Measurements from ENCODE around the gene TRAP1.

The TRAP1 gene

DNA sequence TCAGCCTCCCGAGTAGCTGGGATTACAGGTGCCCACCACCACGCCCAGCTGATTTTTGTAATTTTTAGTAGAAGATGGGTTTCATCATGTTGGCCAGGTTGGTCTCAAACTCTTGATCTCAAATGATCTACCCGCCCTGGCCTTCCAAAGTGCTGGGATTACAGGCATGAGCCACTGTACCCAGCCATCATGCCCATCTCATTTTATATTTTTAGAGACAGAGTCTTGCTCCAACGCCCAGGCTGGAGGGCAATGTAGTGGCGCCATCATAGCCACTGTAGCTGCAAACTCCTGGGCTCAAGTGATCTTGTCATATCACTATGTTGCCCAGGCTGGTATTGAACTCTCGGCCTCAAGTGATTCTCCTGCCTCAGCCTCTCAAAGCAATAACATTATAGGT lies 43.2 kb upstream of the TRAP1 start:
- Histone ChIP-seq H2BK120ac (ENCODE audit: low read depth, low read length) (no peak overlapping the region), H3K4me2 (ENCODE audit: low read length) (no peak overlapping the region), H3K79me1 (ENCODE audit: low read length) (peaks cover 4% of the 10 kb centered on the region), H3K27ac (ENCODE audit: low read depth, low read length) (no peak overlapping the region), H3K23ac (ENCODE audit: low read length) (no peak overlapping the region), H3K79me2 (ENCODE audit: control insufficient read depth, insufficient read depth, low read length) (no peaks in the 10 kb centered on the region), H2BK5ac (ENCODE audit: low read length) (no peak overlapping the region), H3K36me3 (ENCODE audit: control insufficient read depth, insufficient read depth, low read length) (peaks cover 8% of the 10 kb centered on the region), H3K27me3 (ENCODE audit: insufficient read depth, low read length, poor library complexity) (no peaks in the 10 kb centered on the region), H3K4me1 (ENCODE audit: control insufficient read depth, low read depth, low read length) (no peaks in the 10 kb centered on the region), H3K4me3 (ENCODE audit: low read length) (no peak overlapping the region), H2AK5ac (ENCODE audit: low read length) (no peak overlapping the region), H4K8ac (ENCODE audit: low read depth, low read length) (no peak overlapping the region), H3K4ac (ENCODE audit: low read depth, low read length) (no peak overlapping the region), H3K9ac (ENCODE audit: low read length) (no peak overlapping the region), H4K5ac (ENCODE audit: low read length) (no peak overlapping the region), H3K56ac (ENCODE audit: low read length) (no peak overlapping the region), H3K18ac (ENCODE audit: low read length) (no peak overlapping the region), H2BK15ac (replicated peaks; ENCODE audit: low read depth) (no peak overlapping the region)
- no peak for DNase-seq
- whole genome bisulfite sequencing (ENCODE audit: extremely low coverage, insufficient coverage, low lambda C conversion rate): no CpG with 5 or more reads among the region's 6 CpGs

DNA sequence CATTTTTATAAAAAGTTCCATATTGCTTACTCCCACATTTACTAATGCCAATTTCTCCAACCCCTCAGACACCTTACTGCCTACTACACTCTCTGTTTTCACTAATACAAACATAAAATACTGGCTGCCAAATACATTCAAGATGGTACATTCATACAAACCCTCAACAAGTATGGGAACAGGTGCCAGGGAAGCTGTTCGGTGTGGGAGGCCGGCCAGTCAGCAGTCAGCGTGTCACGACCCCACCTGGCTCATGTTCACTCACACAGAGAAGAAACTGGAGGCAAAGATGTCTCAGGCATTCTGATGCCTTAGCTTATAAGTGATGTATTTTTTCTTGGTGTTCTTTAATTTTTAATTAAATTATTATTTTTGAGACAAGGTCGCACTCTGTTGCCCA lies 42.4 kb upstream of the TRAP1 start:
- no peak overlapping the region for H3K23ac ChIP-seq (ENCODE audit: low read length)
- H3K4me2 ChIP-seq (ENCODE audit: low read length): no peak overlapping the region
- no peak overlapping the region for H3K27ac ChIP-seq (ENCODE audit: low read depth, low read length)
- peaks cover 8% of the 10 kb centered on the region for H3K36me3 ChIP-seq (ENCODE audit: control insufficient read depth, insufficient read depth, low read length)
- no peak for DNase-seq
- no peak overlapping the region for H3K4me3 ChIP-seq (ENCODE audit: low read length)
- no peaks in the 10 kb centered on the region for H3K79me2 ChIP-seq (ENCODE audit: control insufficient read depth, insufficient read depth, low read length)
- no peak overlapping the region for H3K18ac ChIP-seq (ENCODE audit: low read length)
- H3K4me1 ChIP-seq (ENCODE audit: control insufficient read depth, low read depth, low read length): no peaks in the 10 kb centered on the region
- H2BK5ac ChIP-seq (ENCODE audit: low read length): no peak overlapping the region
- H3K27me3 ChIP-seq (ENCODE audit: insufficient read depth, low read length, poor library complexity): no peaks in the 10 kb centered on the region
- no peak overlapping the region for H2BK120ac ChIP-seq (ENCODE audit: low read depth, low read length)
- H3K56ac ChIP-seq (ENCODE audit: low read length): no peak overlapping the region
- no peak overlapping the region for H4K5ac ChIP-seq (ENCODE audit: low read length)
- peaks cover 2% of the 10 kb centered on the region for H3K79me1 ChIP-seq (ENCODE audit: low read length)
- H3K4ac ChIP-seq (ENCODE audit: low read depth, low read length): no peak overlapping the region
- H2BK15ac ChIP-seq (replicated peaks; ENCODE audit: low read depth): no peak overlapping the region
- no peak overlapping the region for H2AK5ac ChIP-seq (ENCODE audit: low read length)
- H4K8ac ChIP-seq (ENCODE audit: low read depth, low read length): no peak overlapping the region
- WGBS (ENCODE audit: extremely low coverage, insufficient coverage, low lambda C conversion rate): no CpG with 5 or more reads among the region's 5 CpGs
- no peak overlapping the region for H3K9ac ChIP-seq (ENCODE audit: low read length)

DNA sequence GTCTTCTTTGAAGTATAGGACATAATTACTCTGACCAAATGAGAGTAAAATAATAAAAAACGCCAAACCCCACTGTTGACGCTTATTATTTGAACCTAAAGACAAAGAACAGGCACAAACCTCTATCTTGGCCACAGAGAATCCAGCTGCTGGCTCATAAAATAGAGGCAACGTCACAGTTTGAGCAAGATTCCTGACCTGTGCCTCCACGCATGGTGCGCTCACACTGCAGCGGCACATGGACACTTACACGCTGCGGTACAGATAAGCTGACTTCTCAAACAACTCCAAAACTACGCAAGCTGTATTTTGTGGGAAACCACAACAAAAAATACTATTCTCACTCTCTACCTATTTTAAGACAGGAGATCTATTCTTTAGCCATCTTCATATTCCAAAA lies 38.8 kb upstream of the TRAP1 start:
- no peaks in the 10 kb centered on the region for H3K27me3 ChIP-seq (ENCODE audit: insufficient read depth, low read length, poor library complexity)
- peaks cover 6% of the 10 kb centered on the region for H3K79me1 ChIP-seq (ENCODE audit: low read length)
- no peak for DNase-seq
- H3K36me3 ChIP-seq (ENCODE audit: control insufficient read depth, insufficient read depth, low read length): peaks cover 6% of the 10 kb centered on the region
- WGBS (ENCODE audit: extremely low coverage, insufficient coverage, low lambda C conversion rate): no CpG with 5 or more reads among the region's 9 CpGs
- no peaks in the 10 kb centered on the region for H3K79me2 ChIP-seq (ENCODE audit: control insufficient read depth, insufficient read depth, low read length)
- no peak overlapping the region for H2AK5ac ChIP-seq (ENCODE audit: low read length)
- no peak overlapping the region for H3K4me3 ChIP-seq (ENCODE audit: low read length)
- no peak overlapping the region for H3K18ac ChIP-seq (ENCODE audit: low read length)
- no peak overlapping the region for H3K23ac ChIP-seq (ENCODE audit: low read length)
- no peak overlapping the region for H3K9ac ChIP-seq (ENCODE audit: low read length)
- H2BK120ac ChIP-seq (ENCODE audit: low read depth, low read length): no peak overlapping the region
- H4K5ac ChIP-seq (ENCODE audit: low read length): no peak overlapping the region
- H3K4me1 ChIP-seq (ENCODE audit: control insufficient read depth, low read depth, low read length): no peaks in the 10 kb centered on the region
- no peak overlapping the region for H2BK5ac ChIP-seq (ENCODE audit: low read length)
- no peak overlapping the region for H3K56ac ChIP-seq (ENCODE audit: low read length)
- H2BK15ac ChIP-seq (replicated peaks; ENCODE audit: low read depth): no peak overlapping the region
- H3K4ac ChIP-seq (ENCODE audit: low read depth, low read length): no peak overlapping the region
- no peak overlapping the region for H4K8ac ChIP-seq (ENCODE audit: low read depth, low read length)
- H3K4me2 ChIP-seq (ENCODE audit: low read length): no peak overlapping the region
- no peak overlapping the region for H3K27ac ChIP-seq (ENCODE audit: low read depth, low read length)

DNA sequence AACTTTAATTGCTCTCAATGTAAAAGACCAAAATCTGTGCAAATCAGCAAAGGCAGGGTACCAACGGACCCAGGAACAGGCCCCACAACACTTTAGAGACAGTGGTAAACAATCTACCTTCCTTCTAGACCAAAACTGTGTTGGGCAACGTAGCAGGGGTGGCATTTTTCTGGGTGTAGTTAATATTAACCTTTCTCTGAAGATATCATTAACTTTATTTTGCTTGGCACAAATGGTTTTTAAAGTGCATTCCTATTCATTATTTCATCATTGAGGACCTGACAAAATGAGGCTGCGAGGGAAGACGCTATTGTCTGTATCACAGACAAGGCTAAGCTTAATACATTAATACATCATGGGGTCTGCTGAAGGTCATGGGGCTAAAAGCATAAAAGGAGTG lies 37.9 kb upstream of the TRAP1 start:
- H2AK5ac ChIP-seq (ENCODE audit: low read length): no peak overlapping the region
- H3K4me2 ChIP-seq (ENCODE audit: low read length): no peak overlapping the region
- WGBS (ENCODE audit: extremely low coverage, insufficient coverage, low lambda C conversion rate): no CpG with 5 or more reads among the region's 4 CpGs
- no peaks in the 10 kb centered on the region for H3K4me1 ChIP-seq (ENCODE audit: control insufficient read depth, low read depth, low read length)
- no peak overlapping the region for H3K18ac ChIP-seq (ENCODE audit: low read length)
- H3K27me3 ChIP-seq (ENCODE audit: insufficient read depth, low read length, poor library complexity): no peaks in the 10 kb centered on the region
- no peak overlapping the region for H3K23ac ChIP-seq (ENCODE audit: low read length)
- H2BK15ac ChIP-seq (replicated peaks; ENCODE audit: low read depth): no peak overlapping the region
- H3K36me3 ChIP-seq (ENCODE audit: control insufficient read depth, insufficient read depth, low read length): peaks cover 6% of the 10 kb centered on the region
- H2BK120ac ChIP-seq (ENCODE audit: low read depth, low read length): no peak overlapping the region
- DNase-seq: no peak
- H3K79me2 ChIP-seq (ENCODE audit: control insufficient read depth, insufficient read depth, low read length): no peaks in the 10 kb centered on the region
- no peak overlapping the region for H3K4ac ChIP-seq (ENCODE audit: low read depth, low read length)
- no peak overlapping the region for H3K9ac ChIP-seq (ENCODE audit: low read length)
- no peak overlapping the region for H2BK5ac ChIP-seq (ENCODE audit: low read length)
- peaks cover 6% of the 10 kb centered on the region for H3K79me1 ChIP-seq (ENCODE audit: low read length)
- H3K27ac ChIP-seq (ENCODE audit: low read depth, low read length): no peak overlapping the region
- H3K56ac ChIP-seq (ENCODE audit: low read length): no peak overlapping the region
- no peak overlapping the region for H3K4me3 ChIP-seq (ENCODE audit: low read length)
- no peak overlapping the region for H4K5ac ChIP-seq (ENCODE audit: low read length)
- no peak overlapping the region for H4K8ac ChIP-seq (ENCODE audit: low read depth, low read length)

DNA sequence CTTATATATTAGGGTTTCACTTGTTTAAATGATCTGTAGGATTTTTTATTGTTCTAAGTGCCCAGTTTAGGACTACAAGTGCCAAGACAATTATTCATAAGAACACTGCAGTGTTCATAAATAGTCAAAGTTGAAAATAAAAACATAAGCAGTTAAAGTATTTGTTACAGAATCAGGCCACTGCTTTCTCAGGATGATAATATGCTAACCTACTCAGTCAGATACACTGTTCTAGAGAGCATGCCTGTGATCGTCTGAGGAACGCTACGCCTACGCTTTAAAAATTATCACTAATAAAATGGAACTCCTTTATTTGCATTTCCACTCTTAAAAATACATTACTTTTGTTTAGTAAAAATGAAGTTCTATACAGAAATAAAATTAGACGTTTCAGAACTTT lies 37.4 kb upstream of the TRAP1 start:
- Histone ChIP-seq H3K9ac (ENCODE audit: low read length) (no peak overlapping the region), H3K27me3 (ENCODE audit: insufficient read depth, low read length, poor library complexity) (no peaks in the 10 kb centered on the region), H3K18ac (ENCODE audit: low read length) (no peak overlapping the region), H2BK5ac (ENCODE audit: low read length) (no peak overlapping the region), H3K56ac (ENCODE audit: low read length) (no peak overlapping the region), H4K5ac (ENCODE audit: low read length) (no peak overlapping the region), H3K36me3 (ENCODE audit: control insufficient read depth, insufficient read depth, low read length) (peaks cover 7% of the 10 kb centered on the region), H3K4me1 (ENCODE audit: control insufficient read depth, low read depth, low read length) (no peaks in the 10 kb centered on the region), H3K79me1 (ENCODE audit: low read length) (peaks cover 6% of the 10 kb centered on the region), H3K23ac (ENCODE audit: low read length) (no peak overlapping the region), H2BK15ac (replicated peaks; ENCODE audit: low read depth) (no peak overlapping the region), H3K79me2 (ENCODE audit: control insufficient read depth, insufficient read depth, low read length) (no peaks in the 10 kb centered on the region), H3K4ac (ENCODE audit: low read depth, low read length) (no peak overlapping the region), H4K8ac (ENCODE audit: low read depth, low read length) (no peak overlapping the region), H3K27ac (ENCODE audit: low read depth, low read length) (no peak overlapping the region), H3K4me3 (ENCODE audit: low read length) (no peak overlapping the region), H2AK5ac (ENCODE audit: low read length) (no peak overlapping the region), H3K4me2 (ENCODE audit: low read length) (no peak overlapping the region), H2BK120ac (ENCODE audit: low read depth, low read length) (no peak overlapping the region)
- no peak for DNase-seq
- 100% methylated on average over 2 of the region's 5 CpGs for WGBS (ENCODE audit: extremely low coverage, insufficient coverage, low lambda C conversion rate)

DNA sequence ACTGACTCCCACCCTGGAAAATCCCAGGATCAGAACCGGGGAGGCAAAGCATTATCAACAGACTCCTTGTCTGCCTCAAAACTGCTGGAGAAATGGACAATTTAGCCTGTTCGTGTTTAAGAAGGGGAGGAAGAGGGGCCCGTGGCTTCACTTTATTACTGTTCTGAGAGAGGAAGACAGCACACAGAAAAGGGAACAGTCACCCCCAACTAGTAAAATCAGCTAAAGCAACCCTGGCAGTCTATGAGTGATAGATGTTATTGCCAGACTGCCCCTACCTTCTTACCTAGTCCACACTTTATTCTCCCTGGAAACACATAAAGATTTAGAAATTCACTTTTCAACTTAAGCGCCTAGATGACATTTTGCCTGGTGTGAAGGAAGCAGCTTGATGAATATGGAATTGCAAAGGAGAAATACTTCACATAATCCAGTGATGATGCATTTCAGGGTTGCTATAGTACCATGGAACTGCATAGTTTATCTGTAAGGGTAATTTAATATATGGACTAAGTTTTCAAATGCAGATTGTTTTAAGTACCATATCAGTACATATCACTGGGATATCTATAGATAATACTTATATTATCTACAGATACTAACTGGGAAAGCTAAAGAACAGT lies 36.9 kb upstream of the TRAP1 start:
- H3K23ac ChIP-seq (ENCODE audit: low read length): no peak overlapping the region

More for the DNA sequence above, 36.9 kb upstream of the TRAP1 start:
- no peak overlapping the region for H3K56ac ChIP-seq (ENCODE audit: low read length)
- no peaks in the 10 kb centered on the region for H3K27me3 ChIP-seq (ENCODE audit: insufficient read depth, low read length, poor library complexity)
- no peak for DNase-seq
- no peak overlapping the region for H3K4me3 ChIP-seq (ENCODE audit: low read length)
- peaks cover 7% of the 10 kb centered on the region for H3K36me3 ChIP-seq (ENCODE audit: control insufficient read depth, insufficient read depth, low read length)
- H3K9ac ChIP-seq (ENCODE audit: low read length): no peak overlapping the region
- H2BK5ac ChIP-seq (ENCODE audit: low read length): no peak overlapping the region
- H2BK120ac ChIP-seq (ENCODE audit: low read depth, low read length): no peak overlapping the region
- H3K79me1 ChIP-seq (ENCODE audit: low read length): peaks cover 6% of the 10 kb centered on the region
- H4K5ac ChIP-seq (ENCODE audit: low read length): no peak overlapping the region
- WGBS (ENCODE audit: extremely low coverage, insufficient coverage, low lambda C conversion rate): no CpG with 5 or more reads among the region's 4 CpGs
- no peak overlapping the region for H2BK15ac ChIP-seq (replicated peaks; ENCODE audit: low read depth)
- no peak overlapping the region for H3K4ac ChIP-seq (ENCODE audit: low read depth, low read length)
- no peak overlapping the region for H3K27ac ChIP-seq (ENCODE audit: low read depth, low read length)
- H4K8ac ChIP-seq (ENCODE audit: low read depth, low read length): no peak overlapping the region
- H2AK5ac ChIP-seq (ENCODE audit: low read length): no peak overlapping the region
- H3K4me2 ChIP-seq (ENCODE audit: low read length): no peak overlapping the region
- no peak overlapping the region for H3K18ac ChIP-seq (ENCODE audit: low read length)
- no peaks in the 10 kb centered on the region for H3K4me1 ChIP-seq (ENCODE audit: control insufficient read depth, low read depth, low read length)
- H3K79me2 ChIP-seq (ENCODE audit: control insufficient read depth, insufficient read depth, low read length): no peaks in the 10 kb centered on the region
